GM18517 (cell line): Measurements from ENCODE around the gene SPOCK2.

ENCODE experiments used
- ATAC-seq: cut with Tn5 transposase; IDR thresholded peaks from one replicate; pipeline ENCODE4 v1.9.1; 2021; ENCODE audit warnings: mild to moderate bottlenecking, moderate library complexity; ENCODE audit not compliant: unreplicated experiment

The SPOCK2 gene

DNA sequence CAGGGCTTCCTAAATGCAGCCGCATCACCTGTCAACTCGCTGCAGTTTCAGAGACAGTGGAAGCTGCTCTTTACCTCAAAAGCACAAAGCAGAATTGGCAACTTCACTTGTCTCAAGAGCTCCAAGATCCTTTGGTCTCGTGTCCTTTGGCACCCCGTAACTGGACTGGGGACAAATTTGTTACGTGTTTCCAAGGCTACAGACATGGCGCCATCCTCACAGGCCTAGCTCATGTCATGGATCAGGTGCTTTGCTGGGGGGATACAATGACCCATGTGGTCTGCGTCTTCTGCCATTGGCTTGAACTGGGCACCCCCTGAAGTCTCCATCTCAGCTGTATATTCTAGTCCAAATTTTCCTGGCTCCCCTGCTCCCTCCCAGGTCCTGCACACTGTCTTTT, 75.6 kb downstream of the SPOCK2 start:
- ATAC-seq: no peak

- ATAC-seq: no peak
Measured at GRCh38 chr10:72011976-72012512, 76.3 kb downstream of the SPOCK2 start.

DNA sequence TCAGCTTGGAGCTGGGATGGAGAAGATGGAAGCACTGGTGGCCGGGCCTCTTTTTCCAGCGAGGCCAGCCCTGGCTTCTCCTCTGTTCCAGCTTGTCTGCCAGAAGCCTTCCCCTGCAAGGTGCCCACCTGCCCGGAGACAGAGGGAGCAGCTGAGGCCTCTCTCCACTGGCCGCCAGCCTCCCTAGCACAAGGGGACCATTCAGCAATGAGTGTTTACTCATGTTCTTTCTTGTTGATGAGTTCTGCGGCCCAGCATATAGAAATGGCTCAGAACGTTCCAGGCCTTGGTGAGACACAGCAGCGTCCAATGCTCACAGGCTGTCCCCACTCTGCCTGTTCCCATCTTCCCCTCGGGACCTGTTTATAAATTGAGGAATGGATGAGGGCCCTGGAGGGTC, 76.9 kb downstream of the SPOCK2 start:
- ATAC-seq: no peak

DNA sequence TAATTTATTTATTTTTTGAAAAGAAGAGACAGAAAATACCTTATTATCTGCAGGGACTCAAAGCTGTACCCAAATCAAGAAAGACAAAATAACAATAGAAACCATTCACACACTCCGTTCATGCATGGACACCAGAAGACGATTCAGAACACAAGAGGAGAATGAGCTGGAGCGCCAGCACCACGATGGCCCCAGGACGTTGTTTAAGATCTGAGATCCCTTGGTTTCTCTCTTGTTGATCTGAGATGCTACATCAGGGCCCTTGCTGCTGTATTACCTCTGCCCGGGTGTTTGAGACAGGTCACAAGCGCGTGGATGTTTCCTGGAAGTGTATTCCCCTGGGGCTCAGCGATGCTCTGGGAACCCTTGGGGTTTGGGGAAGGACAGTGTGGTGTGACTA, 77.3 kb downstream of the SPOCK2 start:
- no peak for ATAC-seq

GRCh38 chr10:72010234-72010973, 77.9 kb downstream of the SPOCK2 start:
- ATAC-seq: no peak

GRCh38 chr10:72009425-72010081, 78.8 kb downstream of the SPOCK2 start:
- no peak for ATAC-seq

DNA sequence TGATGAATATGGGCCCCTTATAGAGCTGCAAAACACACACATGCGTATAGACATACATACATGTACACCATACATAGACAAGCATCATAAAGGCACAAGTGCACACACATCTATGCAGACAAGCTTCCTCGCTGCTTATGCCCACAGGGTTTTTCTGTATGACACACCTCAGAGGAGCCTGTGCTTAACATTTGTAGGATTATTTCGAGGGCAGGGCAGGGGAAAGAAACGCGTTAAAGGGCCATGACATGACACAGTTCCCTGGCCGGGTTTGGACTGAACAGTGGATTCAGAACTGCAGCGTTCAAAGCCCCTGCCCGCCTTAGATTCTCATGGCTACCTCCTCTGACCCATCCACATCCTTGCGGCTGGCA, 79.3 kb downstream of the SPOCK2 start:
- no peak for ATAC-seq
